Activated CD8-positive, alpha-beta memory T cell treated with anti-CD3 and anti-CD28 coated beads for 36 hours (primary cell): ENCODE results near the gene FN3KRP. TPM values are rescaled to one million over a fixed set of nuclear protein-coding genes. Genes with fewer than 3 reads are reported as not detected.

Experiments used
- CTCF ChIA-PET: fragments of 350-600 bp; sonication (Branson Sonifier 250); formaldehyde crosslinking; loops from one replicate; lab custom pipeline; 2021; ENCODE audit warnings: antibody characterized with exemption; lab: Charles Lee
- POLR2A ChIA-PET: fragments of 350-600 bp; sonication (Branson Sonifier 250); formaldehyde crosslinking; loops from one replicate; lab custom pipeline; 2021; ENCODE audit warnings: antibody characterized with exemption; lab: Charles Lee
- total RNA-seq, 2 experiments: library from RNA; stranded (reverse); gene quantifications; one replicate each; pipeline ENCODE4 v1.2.3, GENCODE V29; 2021

The FN3KRP gene, protein sequence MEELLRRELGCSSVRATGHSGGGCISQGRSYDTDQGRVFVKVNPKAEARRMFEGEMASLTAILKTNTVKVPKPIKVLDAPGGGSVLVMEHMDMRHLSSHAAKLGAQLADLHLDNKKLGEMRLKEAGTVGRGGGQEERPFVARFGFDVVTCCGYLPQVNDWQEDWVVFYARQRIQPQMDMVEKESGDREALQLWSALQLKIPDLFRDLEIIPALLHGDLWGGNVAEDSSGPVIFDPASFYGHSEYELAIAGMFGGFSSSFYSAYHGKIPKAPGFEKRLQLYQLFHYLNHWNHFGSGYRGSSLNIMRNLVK
- 10 to 100 TPM; 39.1 to 41.4 TPM for total RNA-seq

DNA sequence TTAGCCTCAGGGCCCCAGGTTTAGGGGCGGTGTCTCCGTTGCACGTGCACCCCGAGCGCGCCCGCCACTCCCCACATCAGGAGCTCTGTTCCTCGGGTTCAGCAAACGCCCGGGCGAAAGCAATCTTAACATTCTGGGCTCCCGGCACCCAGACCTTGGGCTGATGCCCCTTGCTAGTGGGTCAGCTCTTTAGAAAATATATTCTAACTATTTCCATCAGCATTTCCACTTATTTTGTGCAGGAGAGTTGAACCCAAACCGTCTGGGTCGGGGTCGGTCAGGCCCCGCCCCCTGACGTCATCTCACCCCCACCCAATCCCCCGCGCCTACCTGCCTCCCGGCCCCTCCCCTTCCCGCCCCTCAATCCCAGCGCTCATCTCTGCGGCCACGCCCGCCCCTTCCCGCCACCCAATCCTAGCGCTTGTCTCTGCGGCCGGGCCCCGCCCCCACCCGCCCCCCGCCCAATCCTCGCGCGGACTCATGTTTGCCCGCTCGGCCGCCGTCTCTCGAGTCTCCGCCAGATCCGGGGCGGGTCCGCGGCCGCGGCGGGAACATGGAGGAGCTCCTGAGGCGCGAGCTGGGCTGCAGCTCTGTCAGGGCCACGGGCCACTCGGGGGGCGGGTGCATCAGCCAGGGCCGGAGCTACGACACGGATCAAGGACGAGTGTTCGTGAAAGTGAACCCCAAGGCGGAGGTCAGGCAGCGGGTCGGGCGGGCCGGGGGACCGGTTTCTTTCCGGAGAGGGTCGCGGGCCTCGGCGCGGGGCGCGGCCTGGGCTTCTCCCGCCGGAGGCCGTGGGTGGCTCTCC is at the start of gene FN3KRP:
FN3KRP (plus strand) TSS at position 504 of the 808 bp plus-strand sequence; CDS start at position 554, 50 bp downstream.
- ChIA-PET POLR2A (interaction anchor here (0.6 to 1.0 kb wide), 2 partner anchors 346 to 424 kb away, joined by 3 read pairs; no protein-coding TSS in a partner anchor), CTCF (interaction anchor here (1.0 to 1.6 kb wide), 3 partner anchors 48 to 65 kb away, joined by 3 to 5 read pairs (median 3); no protein-coding TSS in a partner anchor)

GRCh38 chr17:82666931-82667667 is 49.4 kb upstream of the FN3KRP start:
- ChIA-PET POLR2A (no interaction called here), CTCF (interaction anchor here (1.7 kb wide), 1 partner anchor 86 kb away, joined by 5 read pairs; no protein-coding TSS in a partner anchor)

DNA sequence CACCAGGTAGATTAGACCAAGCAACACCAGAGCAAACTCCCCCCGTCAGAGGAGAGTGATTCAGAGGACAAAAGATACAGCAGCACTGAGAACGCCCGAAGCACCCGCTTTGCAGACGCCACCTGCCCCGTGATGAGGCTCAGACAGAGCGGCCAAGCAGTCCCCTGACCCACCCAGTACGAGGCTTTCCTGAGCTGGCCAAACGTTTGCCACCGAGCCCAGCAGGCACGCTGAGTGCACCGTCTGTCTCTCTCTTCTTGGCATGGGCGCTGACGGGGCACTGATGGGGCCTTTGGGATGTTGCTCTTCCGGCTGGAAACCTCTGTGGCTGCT is 48.9 kb upstream of the FN3KRP start:
- POLR2A ChIA-PET = interaction anchor here (0.5 kb wide), 1 partner anchor 175 kb away, joined by 3 read pairs; no protein-coding TSS in a partner anchor
- CTCF ChIA-PET = interaction anchor here (0.6 to 2.0 kb wide), 5 partner anchors 13 to 114 kb away, joined by 3 to 5 read pairs (median 4); no protein-coding TSS in a partner anchor

DNA sequence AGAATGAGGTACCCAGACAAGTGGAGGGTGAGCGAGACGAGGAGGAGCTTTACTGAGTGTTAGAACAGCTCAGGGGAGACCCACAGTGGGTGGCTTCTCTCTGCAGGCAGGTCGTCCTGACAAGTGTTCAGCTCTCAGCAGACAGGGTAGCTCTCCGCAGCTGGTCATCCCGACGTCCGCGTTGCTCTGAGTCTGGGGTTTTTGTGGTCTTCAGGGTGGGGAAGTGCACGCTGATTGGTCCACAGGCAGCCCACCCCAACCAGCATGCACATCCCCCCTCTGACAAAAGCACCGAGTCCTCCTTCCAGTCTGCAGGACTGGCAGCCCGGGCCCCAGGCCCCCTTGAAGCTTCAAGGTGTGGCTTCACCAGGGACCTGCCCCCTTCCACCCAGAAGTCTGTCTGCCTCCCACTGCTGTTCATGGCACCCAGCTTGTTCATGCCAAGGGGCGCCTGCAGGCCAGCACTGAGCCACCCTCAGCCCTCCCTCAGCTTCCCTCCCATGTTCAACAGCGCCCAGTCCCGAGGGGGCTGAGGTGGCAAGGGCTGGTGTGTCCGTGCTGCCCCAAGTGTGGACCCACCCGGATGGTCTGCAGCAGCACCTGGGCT is 48.4 kb upstream of the FN3KRP start:
- CTCF ChIA-PET = interaction anchor here (0.6 to 2.0 kb wide), 9 partner anchors 12 to 113 kb away, joined by 3 to 5 read pairs (median 4); no protein-coding TSS in a partner anchor
- POLR2A ChIA-PET = interaction anchor here (0.5 kb wide), 1 partner anchor 175 kb away, joined by 3 read pairs; no protein-coding TSS in a partner anchor

DNA sequence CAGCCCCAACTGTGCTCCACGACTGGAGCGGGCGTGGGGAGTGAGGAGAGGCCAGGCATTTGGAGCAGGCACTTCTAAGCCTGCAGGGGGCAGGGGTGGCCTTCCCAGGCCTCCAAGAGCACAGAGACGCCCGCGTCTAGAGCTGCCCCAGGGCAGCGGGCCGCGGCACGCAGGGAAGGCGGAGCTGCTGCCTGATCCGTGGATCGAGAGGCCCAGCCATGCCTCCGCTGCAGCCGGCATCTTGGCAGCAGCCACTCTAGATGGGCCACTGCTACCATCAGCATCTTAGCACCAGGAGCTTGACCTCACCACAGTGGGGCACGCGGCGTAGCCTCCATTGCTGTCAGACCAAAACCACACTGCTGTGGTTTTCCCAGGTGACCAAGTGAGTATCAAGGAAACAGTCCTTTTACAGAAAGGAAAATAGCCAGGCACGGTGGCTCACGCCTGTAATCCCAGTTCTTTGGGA is 47.8 kb upstream of the FN3KRP start:
- ChIA-PET CTCF (interaction anchor here (0.6 to 2.0 kb wide), 11 partner anchors 9 to 113 kb away, joined by 3 to 5 read pairs (median 4); no protein-coding TSS in a partner anchor), POLR2A (no interaction called here)

- CTCF ChIA-PET = interaction anchor here (0.8 kb wide), 1 partner anchor 85 kb away, joined by 3 read pairs; no protein-coding TSS in a partner anchor
- POLR2A ChIA-PET = no interaction called here
Observed at GRCh38 chr17:82670661-82671450, 45.6 kb upstream of the FN3KRP start.

DNA sequence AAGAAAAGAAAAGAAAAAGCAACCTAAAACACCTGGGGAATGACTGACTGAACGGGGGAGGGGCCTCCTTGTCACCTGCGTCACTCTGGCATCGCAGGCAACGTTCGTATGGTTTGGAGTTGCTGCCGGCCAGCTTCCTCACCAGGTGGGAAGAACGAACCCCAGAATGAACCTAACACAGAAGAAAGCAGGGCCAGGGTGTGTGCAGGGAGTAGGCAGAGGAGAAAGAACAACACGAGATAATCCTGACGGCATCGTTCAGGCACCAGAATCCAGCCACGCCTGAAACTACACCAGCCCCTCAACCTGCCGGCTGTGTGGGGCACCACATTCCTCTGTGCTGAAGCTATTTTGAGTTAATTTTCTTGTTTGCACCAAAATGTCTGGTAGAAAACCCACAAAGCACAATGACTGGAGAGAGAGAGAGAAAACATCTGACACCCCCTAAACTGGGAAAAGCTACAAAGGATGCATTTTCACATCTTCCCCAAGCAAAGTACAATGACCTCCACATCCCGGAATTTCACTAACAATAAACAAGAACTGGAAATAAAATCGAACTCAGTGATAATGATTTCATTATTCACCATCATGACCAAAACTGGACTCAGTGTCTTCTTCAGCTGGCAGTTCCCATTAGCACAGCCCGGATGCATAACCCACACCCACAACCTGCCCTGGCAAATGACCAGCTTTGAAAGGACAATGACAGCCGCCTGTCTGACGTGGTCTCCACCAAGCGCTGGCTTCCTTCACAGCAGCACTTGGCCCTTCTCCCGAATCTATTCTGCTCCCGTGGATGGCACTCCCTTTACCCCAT is 41.6 kb upstream of the FN3KRP start:
- ChIA-PET POLR2A (no interaction called here), CTCF (no interaction called here)

- CTCF ChIA-PET = no interaction called here
Observed at GRCh38 chr17:82675476-82676245, 40.8 kb upstream of the FN3KRP start.

DNA sequence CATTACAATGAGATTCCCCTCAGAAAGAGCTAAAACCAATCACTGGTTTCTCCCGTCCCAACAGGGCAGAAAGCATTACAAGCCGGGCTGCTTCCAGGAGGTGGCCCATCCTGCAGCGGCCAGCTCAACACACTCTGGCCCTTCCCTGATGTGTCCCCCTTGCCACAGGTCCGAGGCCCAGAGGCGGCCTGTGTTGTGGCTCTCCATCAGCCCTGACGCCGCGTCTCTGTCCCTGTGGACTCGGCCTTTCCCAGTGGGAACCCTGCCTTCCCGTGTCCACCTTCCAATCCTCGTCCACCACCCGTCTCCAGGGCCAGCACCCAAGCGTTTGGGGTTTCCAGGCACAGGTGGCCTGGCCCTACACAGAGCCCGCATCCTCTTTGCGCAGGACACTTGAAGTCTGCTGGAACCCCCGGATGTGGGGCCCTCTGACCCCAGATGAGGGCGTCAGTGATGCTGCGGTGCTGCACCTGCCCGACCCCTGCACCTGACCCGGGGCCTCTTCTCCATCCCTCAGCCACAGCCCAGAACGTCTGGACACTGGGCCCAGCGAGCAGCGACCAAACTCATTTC is 39.1 kb upstream of the FN3KRP start:
- ChIA-PET CTCF (interaction anchor here (1.0 kb wide), 1 partner anchor 9 kb away, joined by 3 read pairs; no protein-coding TSS in a partner anchor), POLR2A (no interaction called here)

More at GRCh38 chr17:82675476-82676245, 40.8 kb upstream of the FN3KRP start:
- POLR2A ChIA-PET = no interaction called here

DNA sequence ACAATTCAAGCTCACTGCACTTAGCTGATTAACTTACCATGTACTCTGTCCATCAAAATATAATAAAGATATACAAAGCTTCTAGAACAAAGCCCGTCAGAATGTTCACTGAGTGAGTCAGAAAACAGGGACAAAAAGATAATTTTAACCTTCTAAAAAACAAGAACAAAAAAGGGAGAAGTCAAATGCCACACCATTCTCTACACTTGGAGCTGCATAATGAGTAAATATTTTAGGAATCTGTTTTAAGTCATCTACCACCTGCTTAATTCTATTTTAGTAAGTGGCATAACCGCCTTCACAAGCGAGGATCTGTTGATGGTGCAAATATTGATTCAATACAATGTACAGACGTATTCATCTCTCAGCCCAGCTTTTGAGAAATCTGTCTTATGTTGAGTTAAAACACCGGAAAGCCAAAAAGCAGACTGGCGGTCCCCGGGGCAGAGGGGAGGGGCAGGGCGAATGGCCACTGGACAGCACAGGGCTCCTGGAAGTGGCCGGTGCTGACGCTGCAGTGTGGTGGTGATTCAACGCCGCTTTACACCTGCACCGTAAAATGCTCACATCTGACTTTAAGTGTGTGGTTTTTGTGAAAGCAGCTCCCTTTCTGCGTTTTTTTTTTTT is 38.1 kb upstream of the FN3KRP start:
- CTCF ChIA-PET = interaction anchor here (0.5 to 1.0 kb wide), 2 partner anchors 10 to 118 kb away, joined by 3 read pairs; no protein-coding TSS in a partner anchor
- POLR2A ChIA-PET = no interaction called here

DNA sequence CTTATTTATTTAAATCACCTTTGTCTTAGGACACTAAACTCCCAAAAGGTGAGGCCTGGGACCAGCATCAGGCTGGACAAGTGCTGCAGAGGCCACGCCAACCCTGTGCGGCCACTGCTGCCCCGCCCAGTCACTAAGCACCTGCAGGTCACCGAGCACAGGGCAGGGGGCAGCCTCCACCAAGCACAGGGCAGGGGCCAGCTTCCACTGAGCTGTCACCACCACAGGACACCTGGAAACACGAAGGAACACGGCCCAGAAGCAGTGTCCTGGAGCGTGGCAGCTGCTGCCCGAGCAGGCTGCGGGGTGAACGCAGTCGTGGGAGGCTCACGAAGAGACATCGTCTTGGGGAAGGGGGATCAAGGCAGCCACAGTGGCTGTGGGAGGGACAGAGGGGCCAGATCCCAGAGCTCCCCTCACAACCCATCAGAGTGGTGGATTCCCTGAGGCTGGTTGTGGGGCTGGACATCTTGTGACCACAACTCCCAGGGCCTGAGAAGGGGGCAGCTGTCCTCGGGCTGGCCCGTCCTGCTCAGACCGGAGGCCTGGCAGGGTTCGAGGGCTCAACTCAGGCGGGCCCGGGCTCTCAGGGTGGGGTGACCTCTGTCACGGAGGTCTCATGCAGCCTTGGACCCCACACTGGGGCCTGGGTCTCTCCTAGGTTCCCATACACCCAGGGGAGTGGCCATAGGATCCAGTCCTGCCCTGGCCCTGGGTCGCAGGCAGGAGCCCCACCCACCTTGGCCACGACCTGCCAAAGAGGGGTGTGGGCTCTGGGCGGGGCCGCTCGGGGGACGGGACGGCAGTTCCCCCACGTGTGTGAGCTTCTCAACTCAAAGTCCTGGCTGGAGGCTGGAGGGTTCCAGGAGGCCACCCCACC is 36.7 kb upstream of the FN3KRP start:
- POLR2A ChIA-PET = no interaction called here
- CTCF ChIA-PET = no interaction called here

DNA sequence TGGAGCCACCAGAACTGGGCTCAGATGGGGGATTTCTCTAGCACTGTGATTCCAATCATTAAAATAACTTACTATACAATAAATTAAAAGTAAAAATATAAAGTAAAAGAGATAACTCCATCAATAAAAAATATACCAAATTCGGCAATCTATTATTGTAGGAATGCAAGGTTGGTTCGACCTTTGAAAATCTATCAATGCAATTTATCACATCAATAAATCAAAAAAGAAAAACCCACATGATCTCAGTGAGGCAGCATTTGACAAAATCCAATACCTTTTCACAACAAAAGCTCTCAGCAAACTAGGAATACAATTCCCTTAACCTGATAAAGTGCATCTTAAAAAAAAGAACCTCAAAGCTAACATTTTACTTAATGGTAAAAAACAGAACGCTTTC is 35.0 kb upstream of the FN3KRP start:
- POLR2A ChIA-PET = no interaction called here
- CTCF ChIA-PET = interaction anchor here (0.7 to 1.2 kb wide), 2 partner anchors 12 to 86 kb away, joined by 3 read pairs; no protein-coding TSS in a partner anchor

GRCh38 chr17:82683534-82683933 is 33.0 kb upstream of the FN3KRP start:
- ChIA-PET CTCF (interaction anchor here (0.7 kb wide), 1 partner anchor 188 kb away, joined by 3 read pairs; no protein-coding TSS in a partner anchor), POLR2A (no interaction called here)

DNA sequence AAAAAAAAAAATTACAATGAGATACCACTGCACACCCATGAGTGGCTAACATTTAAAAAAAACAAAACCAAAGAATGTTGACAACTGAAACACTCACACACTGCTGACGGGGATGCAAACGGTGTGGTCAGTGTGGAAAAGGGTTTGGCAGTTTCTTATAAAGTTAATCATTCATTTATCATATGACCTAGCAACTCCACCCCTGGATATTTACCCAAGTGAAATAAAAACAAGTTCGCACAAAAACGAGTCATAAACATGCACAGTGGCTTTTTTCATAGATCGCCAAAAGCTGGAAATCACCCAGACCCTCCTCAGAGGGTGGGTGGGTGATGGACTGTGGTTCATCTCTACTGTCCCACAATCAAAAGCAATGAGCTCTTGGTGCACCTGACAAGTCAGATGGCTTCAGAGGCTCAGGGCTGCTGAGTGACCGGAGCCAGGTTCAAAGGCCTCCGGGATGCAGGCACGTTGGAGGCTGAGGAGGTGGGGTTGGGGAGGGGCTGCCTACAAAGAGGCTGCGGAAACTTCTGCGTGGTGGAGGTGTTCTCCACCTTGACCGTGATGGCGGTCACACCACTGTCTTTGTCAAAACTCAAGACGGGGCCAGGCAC is 32.2 kb upstream of the FN3KRP start:
- CTCF ChIA-PET = interaction anchor here (0.7 kb wide), 1 partner anchor 187 kb away, joined by 3 read pairs; no protein-coding TSS in a partner anchor

More for the DNA sequence above, 32.2 kb upstream of the FN3KRP start:
- POLR2A ChIA-PET = no interaction called here
